PC-9 (cell line): Measurements from ENCODE around the gene CTR9. TPM values are rescaled to one million over a fixed set of nuclear protein-coding genes. Genes with fewer than 3 reads are reported as not detected.

Experiments
- BruUV-seq: library from RNA; stranded (reverse); fragments of 400-500 nt; replicated peaks from 2 replicates; lab custom pipeline; 2021; lab: Mats Ljungman, UMichigan
- CTCF ChIA-PET: fragments of 300-600 bp; sonication (Branson Sonifier 250); formaldehyde crosslinking; loops from one replicate; lab custom pipeline; 2022; ENCODE audit warnings: antibody characterized with exemption; lab: Charles Lee
- POLR2A ChIA-PET: fragments of 300-600 bp; sonication (Branson Sonifier 250); formaldehyde crosslinking; loops from one replicate; lab custom pipeline; 2022; ENCODE audit warnings: antibody characterized with exemption; ENCODE audit not compliant: unreplicated experiment; lab: Charles Lee
- DNase-seq, 2 experiments: peaks; one replicate each; pipeline versions ENCODE4 v3.0.0 to v3.0.0-alpha.2; 2015 to 2022; ENCODE audit warnings: mixed read lengths in 1 of 2
- H2AFZ ChIP-seq: fragments of 200-600 bp; sonication (generic); 2 replicates; pipeline ENCODE4 v1.8.1; 2017; ENCODE audit warnings: antibody characterized with exemption
- H3F3A ChIP-seq: fragments of 200-600 bp; sonication (generic); 2 replicates; pipeline ENCODE4 v1.8.1; 2017; ENCODE audit warnings: antibody characterized with exemption, mild to moderate bottlenecking, low read depth; ENCODE audit not compliant: insufficient read depth
- H3K27ac ChIP-seq: fragments of 200-600 bp; sonication (generic); 2 replicates; pipeline ENCODE4 v1.6.1; 2016; ENCODE audit warnings: mixed run types
- H3K27me3 ChIP-seq: fragments of 200-600 bp; sonication (generic); 2 replicates; pipeline ENCODE4 v1.6.1; 2016; ENCODE audit warnings: low read depth, mixed run types; ENCODE audit not compliant: insufficient read depth
- H3K36me3 ChIP-seq: fragments of 200-600 bp; sonication (generic); 2 replicates; pipeline ENCODE4 v1.6.1; 2016; ENCODE audit warnings: low read depth, mixed run types
- H3K4me1 ChIP-seq: fragments of 200-600 bp; sonication (generic); replicated peaks from 2 replicates; pipeline ENCODE4 v1.6.1; 2016; ENCODE audit warnings: mixed run types; ENCODE audit not compliant: insufficient read depth
- H3K4me2 ChIP-seq: fragments of 200-600 bp; sonication (generic); 2 replicates; pipeline ENCODE4 v1.6.1; 2017; ENCODE audit warnings: mixed run types
- H3K4me3 ChIP-seq: fragments of 200-600 bp; sonication (generic); 2 replicates; pipeline ENCODE4 v1.6.1; 2016; ENCODE audit warnings: mixed run types
- H3K79me2 ChIP-seq: fragments of 200-600 bp; sonication (generic); 2 replicates; pipeline ENCODE4 v1.6.1; 2017; ENCODE audit warnings: low read depth, mixed run types
- H3K9me2 ChIP-seq: fragments of 200-600 bp; sonication (generic); 2 replicates; pipeline ENCODE4 v1.8.1; 2017; ENCODE audit warnings: mild to moderate bottlenecking; ENCODE audit not compliant: insufficient read depth
- H3K9me3 ChIP-seq: fragments of 200-600 bp; sonication (generic); 2 replicates; pipeline ENCODE4 v1.8.1; 2016; ENCODE audit warnings: low read depth; ENCODE audit not compliant: insufficient read depth
- H4K20me1 ChIP-seq: fragments of 200-600 bp; sonication (generic); 2 replicates; pipeline ENCODE4 v1.8.1; 2017; ENCODE audit not compliant: insufficient read depth
- CTCF ChIP-seq: fragments of 200-600 bp; sonication (generic); conservative IDR thresholded peaks from 2 replicates; pipeline ENCODE4 v1.6.1; 2017; ENCODE audit warnings: mixed run types, antibody characterized with exemption, mild to moderate bottlenecking, moderate library complexity
- EZH2 ChIP-seq: fragments of 200-600 bp; sonication (generic); IDR thresholded peaks from 2 replicates; pipeline ENCODE4 v1.8.0; 2017; ENCODE audit warnings: antibody characterized with exemption, low read depth
- intact Hi-C: fragments of 100-400 bp; cut with micrococcal nuclease; formaldehyde crosslinking; loops from one replicate; pipeline ENCODE4 v1.10.0; 2022; ENCODE audit not compliant: unreplicated experiment
- total RNA-seq: library from RNA; stranded (reverse); gene quantifications from 2 replicates; pipeline ENCODE4 v1.2.3, GENCODE V29; 2021

The CTR9 gene
- total RNA-seq, 1 experiment from 2014 or later, result 19.7 TPM

GRCh38 chr11:10730151-10730550 is 20.9 kb upstream of the CTR9 start:
- Histone ChIP-seq H3K9me3 (no peaks in the 10 kb centered on the region; the same call in 1 of the 2 replicates), H3K4me3 (no peak overlapping the region), H4K20me1 (no peaks in the 10 kb centered on the region), H3K27me3 (no peaks in the 10 kb centered on the region), H2AFZ (no peak overlapping the region), H3F3A (no peaks in the 10 kb centered on the region), H3K36me3 (no peaks in the 10 kb centered on the region), H3K27ac (no peak overlapping the region), H3K4me1 (0 out of 2 replicates have a peak, but pooled peaks cover under 1% of the 10 kb centered on the region), H3K79me2 (no peaks in the 10 kb centered on the region), H3K9me2 (no peaks in the 10 kb centered on the region), H3K4me2 (no peak overlapping the region)
- intact Hi-C loops, result no loop called here
- ChIA-PET POLR2A (no interaction called here), CTCF (no interaction called here)
- TF ChIP-seq CTCF (no peak), EZH2 (no peak)
- no TSS peak for BruUV-seq
- DNase-seq, result no peak

- no peaks in the 10 kb centered on the region for H3K36me3 ChIP-seq
- H3K27me3 ChIP-seq, result no peaks in the 10 kb centered on the region
- H3K9me3 ChIP-seq, result no peaks in the 10 kb centered on the region; the same call in 1 of the 2 replicates
- peaks cover 5% of the 10 kb centered on the region; the same call in 1 of the 2 replicates for H3K4me1 ChIP-seq
- no TSS peak for BruUV-seq
- intact Hi-C loops, result no loop called here
- no peaks in the 10 kb centered on the region for H3K9me2 ChIP-seq
- ChIA-PET POLR2A (no interaction called here), CTCF (no interaction called here)
- H2AFZ ChIP-seq, result no peak overlapping the region
- DNase-seq, result no peak
- H3K4me2 ChIP-seq, result no peak overlapping the region
- TF ChIP-seq CTCF (no peak), EZH2 (no peak)
- no peak overlapping the region for H3K4me3 ChIP-seq
- H3K27ac ChIP-seq, result no peak overlapping the region
- no peaks in the 10 kb centered on the region for H3K79me2 ChIP-seq
- H3F3A ChIP-seq, result peaks cover under 1% of the 10 kb centered on the region; the same call in 1 of the 2 replicates
- H4K20me1 ChIP-seq, result no peaks in the 10 kb centered on the region
These were observed 19.9 kb upstream of the CTR9 start for GRCh38 chr11:10731064-10731680.

- BruUV-seq, result no TSS peak
- intact Hi-C loops, result loop anchor here (1.0 to 5.0 kb wide), 9 partner anchors 81 to 528 kb away; partner anchors contain the start of gene ADM
- Histone ChIP-seq H3K9me3 (no peaks in the 10 kb centered on the region; the same call in 1 of the 2 replicates), H3K27ac (peak overlapping the region; percentile 78), H3F3A (peaks cover 6% of the 10 kb centered on the region; the same call in 1 of the 2 replicates), H4K20me1 (no peaks in the 10 kb centered on the region), H3K4me1 (peaks cover 5% of the 10 kb centered on the region; the same call in 1 of the 2 replicates), H3K79me2 (no peaks in the 10 kb centered on the region), H3K36me3 (no peaks in the 10 kb centered on the region), H3K9me2 (no peaks in the 10 kb centered on the region), H3K27me3 (no peaks in the 10 kb centered on the region), H2AFZ (0 out of 2 replicates have a peak overlapping the region, but pooled peaks have one; percentile 48), H3K4me2 (peak overlapping the region; percentile 67), H3K4me3 (peak overlapping the region; percentile 39; the same call in 1 of the 2 replicates)
- DNase-seq, result peak; percentile 90 to 93
- ChIA-PET POLR2A (no interaction called here), CTCF (interaction anchor here (0.6 to 1.9 kb wide), 4 partner anchors 195 to 330 kb away, joined by 3 to 13 read pairs (median 6); partner anchors contain the start of gene RNF141)
- TF ChIP-seq EZH2 (no peak), CTCF (peak; percentile 90)
These were observed 15.3 kb upstream of the CTR9 start for GRCh38 chr11:10735481-10736475.
